ENCODE measurements around the gene LAMB4. TPM values are rescaled to one million over a fixed set of nuclear protein-coding genes. Genes with fewer than 3 reads are reported as not detected.

LAMB4 gene
- total and polyA plus RNA-seq, 2 experiments from 2014 or later: 0.16 TPM; not detected in 1

- no peaks in the 10 kb centered on the region for H3K9me3 ChIP-seq (ENCODE audit: low read depth)
- H3F3A ChIP-seq (ENCODE audit: insufficient read depth): peaks cover 20% of the 10 kb centered on the region
- no peaks in the 10 kb centered on the region for H3K27me3 ChIP-seq (replicated peaks; ENCODE audit: insufficient read depth)
- H3K79me2 ChIP-seq (ENCODE audit: insufficient read depth): no peaks in the 10 kb centered on the region
- H3K4me2 ChIP-seq (ENCODE audit: unreplicated experiment): no peak overlapping the region
- H4K20me1 ChIP-seq (ENCODE audit: insufficient read depth): no peaks in the 10 kb centered on the region
- no peak overlapping the region for H3K4me3 ChIP-seq
- H3K9ac ChIP-seq: no peak overlapping the region
- H3K36me3 ChIP-seq (ENCODE audit: low read depth): no peaks in the 10 kb centered on the region
- no peak overlapping the region for H3K27ac ChIP-seq
- peak; percentile 50 for DNase-seq
- TF ChIP-seq EZH2phosphoT487 (IDR thresholded peaks at IDR 0.05; ENCODE audit: insufficient read depth, low read depth) (no peak), EZH2 (IDR thresholded peaks at IDR 0.05; ENCODE audit: insufficient read depth, poor library complexity, severe bottlenecking) (no peak)
- H3K4me1 ChIP-seq (ENCODE audit: insufficient read depth): peaks cover 24% of the 10 kb centered on the region
- H3K9me2 ChIP-seq (ENCODE audit: insufficient read depth): no peaks in the 10 kb centered on the region
- in situ Hi-C loops (cut with MboI): no loop called here
- H2AFZ ChIP-seq: no peak overlapping the region
- WGBS, 2 experiments (ENCODE audit: low coverage in 1 of 2, low lambda C conversion rate in 2 of 2, missing lambda C conversion rate in 2 of 2): 92 to 93% methylated on average over 8 of the region's 8 CpGs
Measured at GRCh38 chr7:108012499-108013430, 117.4 kb downstream of the LAMB4 start.

DNA sequence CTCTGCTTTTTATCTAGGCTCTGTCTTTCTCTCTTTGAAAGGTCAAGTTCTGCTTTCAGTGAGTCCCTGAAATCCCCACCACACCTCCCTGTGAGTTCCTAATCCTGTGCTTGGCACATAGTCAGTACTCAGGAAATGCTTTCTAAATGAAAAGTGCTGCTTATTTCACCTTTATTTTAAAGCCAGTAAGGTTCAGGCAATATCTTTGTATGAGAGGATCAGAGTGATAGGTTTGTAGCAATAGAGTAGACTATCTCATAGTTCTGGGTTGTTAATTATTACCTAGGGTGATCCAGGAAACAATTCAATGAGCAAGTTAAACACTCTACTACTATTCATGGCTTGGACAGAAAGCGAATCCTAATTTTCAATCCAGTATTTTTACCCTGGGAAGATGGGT lies 119.8 kb downstream of the LAMB4 start:
- no peaks in the 10 kb centered on the region for H3K9me3 ChIP-seq (ENCODE audit: low read depth)
- 94 to 95% methylated on average over 1 of the region's 1 CpG for WGBS, 2 experiments (ENCODE audit: low coverage in 1 of 2, low lambda C conversion rate in 2 of 2, missing lambda C conversion rate in 2 of 2)
- H3K27me3 ChIP-seq (replicated peaks; ENCODE audit: insufficient read depth): no peaks in the 10 kb centered on the region
- no peaks in the 10 kb centered on the region for H3K36me3 ChIP-seq (ENCODE audit: low read depth)
- in situ Hi-C loops (cut with MboI): no loop called here
- DNase-seq: no peak
- H3K4me2 ChIP-seq (ENCODE audit: unreplicated experiment): no peak overlapping the region
- no peak overlapping the region for H2AFZ ChIP-seq
- H3K9ac ChIP-seq: no peak overlapping the region
- no peak overlapping the region for H3K4me3 ChIP-seq
- no peak for TF ChIP-seq EZH2phosphoT487 (IDR thresholded peaks at IDR 0.05; ENCODE audit: insufficient read depth, low read depth)
- TF ChIP-seq EZH2 (IDR thresholded peaks at IDR 0.05; ENCODE audit: insufficient read depth, poor library complexity, severe bottlenecking): no peak
- H3K9me2 ChIP-seq (ENCODE audit: insufficient read depth): no peaks in the 10 kb centered on the region
- H3F3A ChIP-seq (ENCODE audit: insufficient read depth): peaks cover 12% of the 10 kb centered on the region; the same call in 1 of the 2 replicates
- no peaks in the 10 kb centered on the region for H4K20me1 ChIP-seq (ENCODE audit: insufficient read depth)
- H3K4me1 ChIP-seq (ENCODE audit: insufficient read depth): peaks cover 14% of the 10 kb centered on the region
- no peak overlapping the region for H3K27ac ChIP-seq
- H3K79me2 ChIP-seq (ENCODE audit: insufficient read depth): no peaks in the 10 kb centered on the region

DNA sequence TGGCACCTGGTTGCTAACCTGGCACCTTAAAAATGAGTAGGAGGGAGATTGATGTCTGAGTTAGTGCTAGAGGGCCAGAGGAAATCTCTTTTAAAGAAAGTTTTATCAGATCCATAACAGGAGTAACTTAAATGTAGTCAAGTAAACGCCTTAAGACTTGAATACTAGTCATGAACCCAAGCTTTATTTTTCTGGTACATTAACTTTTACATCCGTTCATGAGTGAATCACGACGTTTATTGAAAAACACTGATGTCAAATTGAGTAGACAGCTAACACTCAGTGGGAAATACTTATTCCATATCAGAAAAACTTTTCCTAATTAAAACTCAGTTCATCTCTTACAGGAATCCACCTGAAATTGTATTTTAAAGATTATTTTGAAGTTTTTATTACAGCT lies 120.3 kb downstream of the LAMB4 start:
- peaks cover 7% of the 10 kb centered on the region; the same call in 1 of the 2 replicates for H3F3A ChIP-seq (ENCODE audit: insufficient read depth)
- H3K9me3 ChIP-seq (ENCODE audit: low read depth): no peaks in the 10 kb centered on the region
- H3K27ac ChIP-seq: no peak overlapping the region
- no peaks in the 10 kb centered on the region for H3K79me2 ChIP-seq (ENCODE audit: insufficient read depth)
- no peak for DNase-seq
- H3K27me3 ChIP-seq (replicated peaks; ENCODE audit: insufficient read depth): no peaks in the 10 kb centered on the region
- H3K9ac ChIP-seq: no peak overlapping the region
- H3K4me1 ChIP-seq (ENCODE audit: insufficient read depth): peaks cover 9% of the 10 kb centered on the region
- no peaks in the 10 kb centered on the region for H3K36me3 ChIP-seq (ENCODE audit: low read depth)
- no peak for TF ChIP-seq EZH2 (IDR thresholded peaks at IDR 0.05; ENCODE audit: insufficient read depth, poor library complexity, severe bottlenecking)
- TF ChIP-seq EZH2phosphoT487 (IDR thresholded peaks at IDR 0.05; ENCODE audit: insufficient read depth, low read depth): no peak
- H3K4me3 ChIP-seq: no peak overlapping the region
- no peak overlapping the region for H3K4me2 ChIP-seq (ENCODE audit: unreplicated experiment)
- H3K9me2 ChIP-seq (ENCODE audit: insufficient read depth): no peaks in the 10 kb centered on the region
- H4K20me1 ChIP-seq (ENCODE audit: insufficient read depth): no peaks in the 10 kb centered on the region
- no peak overlapping the region for H2AFZ ChIP-seq
- 83 to 85% methylated on average over 4 of the region's 4 CpGs for WGBS, 2 experiments (ENCODE audit: low coverage in 1 of 2, low lambda C conversion rate in 2 of 2, missing lambda C conversion rate in 2 of 2)
- in situ Hi-C loops (cut with MboI): no loop called here

- H3K9me3 ChIP-seq (ENCODE audit: low read depth): no peaks in the 10 kb centered on the region
- no peak overlapping the region for H3K27ac ChIP-seq
- no peaks in the 10 kb centered on the region for H3K27me3 ChIP-seq (replicated peaks; ENCODE audit: insufficient read depth)
- no peak for DNase-seq
- H3F3A ChIP-seq (ENCODE audit: insufficient read depth): peaks cover 10% of the 10 kb centered on the region; the same call in 1 of the 2 replicates
- H3K9me2 ChIP-seq (ENCODE audit: insufficient read depth): no peaks in the 10 kb centered on the region
- no peaks in the 10 kb centered on the region for H4K20me1 ChIP-seq (ENCODE audit: insufficient read depth)
- TF ChIP-seq EZH2 (IDR thresholded peaks at IDR 0.05; ENCODE audit: insufficient read depth, poor library complexity, severe bottlenecking): no peak
- TF ChIP-seq EZH2phosphoT487 (IDR thresholded peaks at IDR 0.05; ENCODE audit: insufficient read depth, low read depth): no peak
- H3K4me3 ChIP-seq: no peak overlapping the region
- H3K9ac ChIP-seq: no peak overlapping the region
- in situ Hi-C loops (cut with MboI): no loop called here
- no peak overlapping the region for H2AFZ ChIP-seq
- H3K79me2 ChIP-seq (ENCODE audit: insufficient read depth): no peaks in the 10 kb centered on the region
- H3K36me3 ChIP-seq (ENCODE audit: low read depth): no peaks in the 10 kb centered on the region
- no peak overlapping the region for H3K4me2 ChIP-seq (ENCODE audit: unreplicated experiment)
- H3K4me1 ChIP-seq (ENCODE audit: insufficient read depth): 0 out of 2 replicates have a peak, but pooled peaks cover 4% of the 10 kb centered on the region
Measured at GRCh38 chr7:108008827-108009226, 121.3 kb downstream of the LAMB4 start.

Data from GM23248 (cell line).